ENCODE results near the gene CHST3. TPM values are rescaled to one million over a fixed set of nuclear protein-coding genes. Genes with fewer than 3 reads are reported as not detected.

CHST3 gene
- total RNA-seq, 2 donors from 2014 or later: 12.9 to 40.8 TPM

- H3K27ac Mint-ChIP-seq: no peak overlapping the region
- WGBS, 2 experiments (ENCODE audit: insufficient coverage in 1 of 2, insufficient read length in 1 of 2): 89 to 100% methylated on average over 2 to 9 of the region's 9 CpGs
- Histone ChIP-seq H3K9ac (ENCODE audit: extremely low read depth, low read length, poor library complexity, severe bottlenecking) (no peak overlapping the region), H3K9me3 (ENCODE audit: control insufficient read depth, low read length) (no peaks in the 10 kb centered on the region), H3K4me1 (ENCODE audit: control insufficient read depth, insufficient read depth, low read length) (peaks cover 5% of the 10 kb centered on the region), H3K27me3 (ENCODE audit: control insufficient read depth, insufficient read depth, low read length, poor library complexity, severe bottlenecking) (no peaks in the 10 kb centered on the region), H3K27ac (ENCODE audit: low read depth, low read length) (no peak overlapping the region), H3K36me3 (ENCODE audit: control insufficient read depth, insufficient read depth, low read length) (no peaks in the 10 kb centered on the region), H3K4me3 (ENCODE audit: low read length) (no peak overlapping the region)
- no peak for DNase-seq
- no peak for TF ChIP-seq CTCF (conservative IDR thresholded peaks at IDR 0.05)
- no peaks in the 10 kb centered on the region for H3K36me3 Mint-ChIP-seq (ENCODE audit: low read depth)
- peaks cover 13% of the 10 kb centered on the region for H3K4me1 Mint-ChIP-seq
- H3K27me3 Mint-ChIP-seq (ENCODE audit: insufficient read depth): no peaks in the 10 kb centered on the region
- no peaks in the 10 kb centered on the region for H3K9me3 Mint-ChIP-seq
- no peak overlapping the region for H3K4me3 Mint-ChIP-seq
Measured at GRCh38 chr10:72061930-72062329, 97.7 kb downstream of the CHST3 start.

GRCh38 chr10:72062382-72062781, 98.2 kb downstream of the CHST3 start:
- Histone ChIP-seq H3K9ac (ENCODE audit: extremely low read depth, low read length, poor library complexity, severe bottlenecking) (no peak overlapping the region), H3K9me3 (ENCODE audit: control insufficient read depth, low read length) (no peaks in the 10 kb centered on the region), H3K36me3 (ENCODE audit: control insufficient read depth, insufficient read depth, low read length) (no peaks in the 10 kb centered on the region), H3K27me3 (ENCODE audit: control insufficient read depth, insufficient read depth, low read length, poor library complexity, severe bottlenecking) (no peaks in the 10 kb centered on the region), H3K27ac (ENCODE audit: low read depth, low read length) (no peak overlapping the region), H3K4me3 (ENCODE audit: low read length) (no peak overlapping the region), H3K4me1 (ENCODE audit: control insufficient read depth, insufficient read depth, low read length) (peaks cover 5% of the 10 kb centered on the region)
- Mint-ChIP-seq H3K9me3 (no peaks in the 10 kb centered on the region), H3K36me3 (ENCODE audit: low read depth) (no peaks in the 10 kb centered on the region), H3K4me3 (no peak overlapping the region), H3K4me1 (peaks cover 13% of the 10 kb centered on the region), H3K27ac (no peak overlapping the region), H3K27me3 (ENCODE audit: insufficient read depth) (no peaks in the 10 kb centered on the region)
- DNase-seq: no peak
- 88 to 93% methylated on average over 9 to 10 of the region's 10 CpGs for WGBS, 2 experiments (ENCODE audit: insufficient coverage in 1 of 2, insufficient read length in 1 of 2)
- TF ChIP-seq CTCF (conservative IDR thresholded peaks at IDR 0.05): no peak

Other genes starting within 250 kb of the CHST3 start
- gene C10orf105, start 244.6 kb upstream of the CHST3 start, total RNA-seq: under 1 TPM; 0.13 to 0.33 TPM
- gene VSIR, start 190.9 kb upstream of the CHST3 start, total RNA-seq: under 1 TPM; 0.07 to 0.68 TPM
- gene PSAP, start 113.1 kb upstream of the CHST3 start, total RNA-seq: 100 to 1,000 TPM; 456 to 549 TPM
- gene SPOCK2, start 124.2 kb downstream of the CHST3 start, total RNA-seq: 1 to 10 TPM; 1.6 to 3.7 TPM